Activated B cell treated with CpG ODN at 0.5 μM for 24 hours (primary cell): ENCODE data around the gene VARS2. TPM values are rescaled to one million over a fixed set of nuclear protein-coding genes. Genes with fewer than 3 reads are reported as not detected.

Source experiments
- ATAC-seq: fragments of 200-7000 bp; cut with Tn5 transposase; one replicate; pipeline ENCODE4 v1.10.0; 2021; ENCODE audit warnings: low read depth, mild to moderate bottlenecking, moderate library complexity
- CTCF ChIA-PET: fragments of 350-600 bp; sonication (Branson Sonifier 250); formaldehyde crosslinking; loops from one replicate; lab custom pipeline; 2021; ENCODE audit warnings: antibody characterized with exemption; lab: Charles Lee
- POLR2A ChIA-PET: fragments of 350-600 bp; sonication (Branson Sonifier 250); formaldehyde crosslinking; loops from one replicate; lab custom pipeline; 2021; ENCODE audit warnings: antibody characterized with exemption; lab: Charles Lee
- DNase-seq: peaks from one replicate; pipeline ENCODE4 v3.0.0; 2022
- H3K27ac Mint-ChIP-seq: one replicate; pipeline ENCODE4 v1.8.0; 2020; ENCODE audit warnings: mixed read lengths
- H3K27me3 Mint-ChIP-seq: one replicate; pipeline ENCODE4 v1.8.0; 2021; ENCODE audit warnings: mixed read lengths
- H3K36me3 Mint-ChIP-seq: one replicate; pipeline ENCODE4 v1.8.0; 2021; ENCODE audit warnings: low read depth, mixed read lengths
- H3K4me1 Mint-ChIP-seq: one replicate; pipeline ENCODE4 v1.8.0; 2021; ENCODE audit warnings: mixed read lengths
- H3K4me3 Mint-ChIP-seq: one replicate; pipeline ENCODE4 v1.8.0; 2020; ENCODE audit warnings: mild to moderate bottlenecking, mixed read lengths
- H3K9me3 Mint-ChIP-seq: one replicate; pipeline ENCODE4 v1.8.0; 2020; ENCODE audit warnings: mixed read lengths
- CTCF ChIP-seq: fragments of 200-600 bp; IDR thresholded peaks from one replicate; pipeline ENCODE4 v1.8.0; 2022; ENCODE audit warnings: antibody characterized with exemption, mild to moderate bottlenecking
- intact Hi-C: fragments of 100-400 bp; cut with micrococcal nuclease; formaldehyde crosslinking; loops from one replicate; pipeline ENCODE4 v1.15.1; 2024
- total RNA-seq: library from RNA; stranded (reverse); gene quantifications from 2 replicates; pipeline ENCODE4 v1.2.3, GENCODE V29; 2022

Gene VARS2
- total RNA-seq, 1 donor from 2014 or later = 47.8 TPM

- Mint-ChIP-seq H3K4me3 (no peak overlapping the region), H3K9me3 (no peaks in the 10 kb centered on the region), H3K4me1 (no peaks in the 10 kb centered on the region), H3K27ac (no peak overlapping the region), H3K36me3 (peaks cover 58% of the 10 kb centered on the region), H3K27me3 (no peaks in the 10 kb centered on the region)
- ATAC-seq = no peak
- TF ChIP-seq CTCF = no peak
- no peak for DNase-seq
- ChIA-PET CTCF (no interaction called here), POLR2A (no interaction called here)
- intact Hi-C loops = no loop called here
Measured at GRCh38 chr6:30895343-30895742, 18.7 kb upstream of the VARS2 start.

GRCh38 chr6:30896541-30896940 lies 17.5 kb upstream of the VARS2 start:
- Mint-ChIP-seq H3K27ac (no peak overlapping the region), H3K36me3 (peaks cover 52% of the 10 kb centered on the region), H3K4me3 (no peak overlapping the region), H3K4me1 (peaks cover under 1% of the 10 kb centered on the region), H3K9me3 (no peaks in the 10 kb centered on the region), H3K27me3 (no peaks in the 10 kb centered on the region)
- no peak for ATAC-seq
- POLR2A ChIA-PET = interaction anchor here (0.7 kb wide), 1 partner anchor 11 kb away, joined by 4 read pairs; no protein-coding TSS in a partner anchor
- no peak for DNase-seq
- intact Hi-C loops = no loop called here
- CTCF ChIA-PET = no interaction called here
- TF ChIP-seq CTCF = no peak

- Mint-ChIP-seq H3K27me3 (no peaks in the 10 kb centered on the region), H3K4me1 (peaks cover 11% of the 10 kb centered on the region), H3K4me3 (no peak overlapping the region), H3K9me3 (no peaks in the 10 kb centered on the region), H3K27ac (no peak overlapping the region), H3K36me3 (peaks cover 46% of the 10 kb centered on the region)
- no peak for ATAC-seq
- DNase-seq = no peak
- POLR2A ChIA-PET = no interaction called here
- TF ChIP-seq CTCF = no peak
- CTCF ChIA-PET = no interaction called here
- intact Hi-C loops = no loop called here
Measured at GRCh38 chr6:30897882-30898281, 16.2 kb upstream of the VARS2 start.

- POLR2A ChIA-PET = no interaction called here
Measured at GRCh38 chr6:30898750-30899360, 15.2 kb upstream of the VARS2 start.

More at GRCh38 chr6:30898750-30899360, 15.2 kb upstream of the VARS2 start:
- ATAC-seq = no peak
- TF ChIP-seq CTCF = no peak
- H3K4me1 Mint-ChIP-seq = peaks cover 20% of the 10 kb centered on the region
- intact Hi-C loops = no loop called here
- no peak overlapping the region for H3K27ac Mint-ChIP-seq
- no peak overlapping the region for H3K4me3 Mint-ChIP-seq
- H3K36me3 Mint-ChIP-seq = peaks cover 45% of the 10 kb centered on the region
- H3K9me3 Mint-ChIP-seq = no peaks in the 10 kb centered on the region
- CTCF ChIA-PET = interaction anchor here (1.3 kb wide), 1 partner anchor 17 kb away, joined by 3 read pairs; no protein-coding TSS in a partner anchor
- no peaks in the 10 kb centered on the region for H3K27me3 Mint-ChIP-seq
- DNase-seq = no peak
